ENCODE results near the gene AFM.

DNA sequence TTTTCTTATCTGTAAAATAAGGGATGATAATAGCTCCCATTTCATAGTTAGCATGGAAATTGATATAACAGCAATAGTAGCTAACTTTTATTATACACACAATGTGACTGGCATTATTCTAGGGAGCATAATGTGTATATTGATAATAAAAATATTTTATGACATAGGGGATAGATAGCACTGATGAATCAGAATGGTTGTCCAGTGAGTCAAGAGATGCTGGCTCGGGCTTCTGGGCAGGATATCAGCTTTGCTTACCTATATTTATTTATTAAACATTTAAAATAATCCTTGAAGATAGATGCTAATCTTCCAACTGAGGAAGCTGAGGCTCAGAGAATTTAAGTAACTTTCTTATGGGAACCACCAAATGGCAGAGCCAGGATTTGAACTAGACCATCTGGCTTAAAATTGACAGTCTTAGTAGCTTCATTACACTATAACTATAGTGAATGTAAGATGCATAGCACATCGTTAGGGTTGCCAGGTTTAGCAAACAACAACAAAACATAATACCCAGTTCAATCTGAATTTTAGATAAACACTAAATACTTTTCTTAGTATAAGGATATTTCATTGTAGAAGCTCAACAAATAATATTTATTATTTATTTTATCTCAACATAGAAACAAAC is 42.8 kb upstream of the AFM start:
- TF ChIP-seq, protein P1, sequence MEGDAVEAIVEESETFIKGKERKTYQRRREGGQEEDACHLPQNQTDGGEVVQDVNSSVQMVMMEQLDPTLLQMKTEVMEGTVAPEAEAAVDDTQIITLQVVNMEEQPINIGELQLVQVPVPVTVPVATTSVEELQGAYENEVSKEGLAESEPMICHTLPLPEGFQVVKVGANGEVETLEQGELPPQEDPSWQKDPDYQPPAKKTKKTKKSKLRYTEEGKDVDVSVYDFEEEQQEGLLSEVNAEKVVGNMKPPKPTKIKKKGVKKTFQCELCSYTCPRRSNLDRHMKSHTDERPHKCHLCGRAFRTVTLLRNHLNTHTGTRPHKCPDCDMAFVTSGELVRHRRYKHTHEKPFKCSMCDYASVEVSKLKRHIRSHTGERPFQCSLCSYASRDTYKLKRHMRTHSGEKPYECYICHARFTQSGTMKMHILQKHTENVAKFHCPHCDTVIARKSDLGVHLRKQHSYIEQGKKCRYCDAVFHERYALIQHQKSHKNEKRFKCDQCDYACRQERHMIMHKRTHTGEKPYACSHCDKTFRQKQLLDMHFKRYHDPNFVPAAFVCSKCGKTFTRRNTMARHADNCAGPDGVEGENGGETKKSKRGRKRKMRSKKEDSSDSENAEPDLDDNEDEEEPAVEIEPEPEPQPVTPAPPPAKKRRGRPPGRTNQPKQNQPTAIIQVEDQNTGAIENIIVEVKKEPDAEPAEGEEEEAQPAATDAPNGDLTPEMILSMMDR (IDR thresholded peaks at IDR 0.05): no peak
- no peak for TF ChIP-seq POLR2A (IDR thresholded peaks at IDR 0.05)
